Adrenal gland (tissue), 12 donors: Measurements from ENCODE around the gene VPS11. TPM values are rescaled to one million over a fixed set of nuclear protein-coding genes. Genes with fewer than 3 reads are reported as not detected.
"Not testable (repeated sequence)": the region's sequence is repeated elsewhere in the genome, so short reads cannot be mapped to it uniquely, and the experiment has no call there.

Experiments used
- DNase-seq, 7 donors: peaks; one replicate each; pipeline ENCODE4 v3.0.0-alpha.2; 2019 to 2020
- H3K27ac ChIP-seq, 5 donors: fragments of 200-600 bp; sonication (generic) in 4 of 5; 1 replicate in 3 of 5; 2 replicates in 2 of 5; pipeline versions ENCODE4 v1.5.1 to v1.8.0; 2016 to 2020; ENCODE audit warnings: mild to moderate bottlenecking in 1 of 5
- H3K27me3 ChIP-seq: fragments of 200-600 bp; 2 replicates; pipeline ENCODE4 v1.8.0; 2021
- H3K36me3 ChIP-seq, 2 donors: fragments of 200-600 bp; replicated peaks in 1 of 2; 1 replicate in 1 of 2; 2 replicates in 1 of 2; pipeline versions ENCODE4 v1.5.1 to v1.8.0; 2018 to 2022
- H3K4me1 ChIP-seq, 2 donors: fragments of 200-600 bp; replicated peaks in 1 of 2; 1 replicate in 1 of 2; 2 replicates in 1 of 2; pipeline versions ENCODE4 v1.5.1 to v1.8.0; 2018 to 2021
- H3K4me3 ChIP-seq, 4 donors: fragments of 200-600 bp; sonication (generic) in 3 of 4; one replicate each; pipeline ENCODE4 v1.5.1; 2016 to 2018
- H3K9me3 ChIP-seq, 3 donors: fragments of 200-600 bp; sonication (generic) in 1 of 3; replicated peaks in 1 of 3; 1 replicate in 2 of 3; 2 replicates in 1 of 3; pipeline versions ENCODE4 v1.5.1 to v1.8.0; 2016 to 2021
- POLR2A ChIP-seq, 2 donors: fragments of 450-650 bp; IDR thresholded peaks; one replicate each; pipeline ENCODE4 v1.6.1; 2017; ENCODE audit warnings: antibody characterized with exemption in 2 of 2, mild to moderate bottlenecking in 2 of 2, moderate library complexity in 1 of 2
- WGBS, 4 donors: extraction: QIAGEN DNeasy Blood & Tissue Kit in 2 of 4; methylation state at CpG; one replicate each; pipeline versions ENCODE4 v1.1.5 to v1.1.7; 2013 to 2017; 5-methylcytosine and 5-hydroxymethylcytosine counted together
- intact Hi-C, 2 donors: fragments of 100-400 bp; cut with DNase I; formaldehyde crosslinking; loops; one replicate each; pipeline versions ENCODE4 v1.14.1 to v1.15.0; 2022 to 2023
- polyA plus RNA-seq, 3 donors: library from polyadenylated mRNA; stranded (reverse); fragments of 200-250 nt in 2 of 3; fragments of 350-450 nt in 1 of 3; fragmentation: Illumina TruSeq in 1 of 3; extraction: RNeasy Lipid Tissue Mini Kit (QIAGEN cat#74804) in 1 of 3; gene quantifications; one replicate each; pipeline ENCODE4 v1.2.3, GENCODE V29; 2013 to 2014
- total RNA-seq, 9 donors: library from RNA; depleted of rRNA in 4 of 9; stranded (reverse); fragments of >200 nt in 4 of 9; fragments of 120-200 nt in 1 of 9; fragmentation: NEBNext Ultra II Directional in 1 of 9; extraction: Animal tissue kit (Norgen Biotek cat#: 25700) in 1 of 9; gene quantifications; one replicate each; pipeline versions ENCODE4 v1.1.0 to v1.2.4, GENCODE V29; 2013 to 2023
- TF ChIP-seq, protein P1 (sequence below), 6 experiments: fragments of 450-650 bp in 4 of 6; fragments of 200-600 bp in 2 of 6; sonication (generic) in 1 of 6; IDR thresholded peaks; 1 replicate in 5 of 6; 2 replicates in 1 of 6; pipeline versions ENCODE4 v1.5.1 to v1.8.0; 2016 to 2021; ENCODE audit warnings: antibody characterized with exemption in 6 of 6, mild to moderate bottlenecking in 2 of 6, moderate library complexity in 1 of 6
- donor health status: healthy with polysubstance abuse.
- donor health status: Bipolar disorder and iron deficiency.
- donor health status: DM: yes; HTN: yes; CAD: no.
- donor health status: DM: no; HTN: no; CAD: no.
- donor health status: DM: no; HTN: no; CAD: no.
- donor health status: DM: yes; HTN: yes; CAD: no.

VPS11 gene
- total and polyA plus RNA-seq, 12 donors = 32.8 to 146 (median 57.0) TPM

DNA sequence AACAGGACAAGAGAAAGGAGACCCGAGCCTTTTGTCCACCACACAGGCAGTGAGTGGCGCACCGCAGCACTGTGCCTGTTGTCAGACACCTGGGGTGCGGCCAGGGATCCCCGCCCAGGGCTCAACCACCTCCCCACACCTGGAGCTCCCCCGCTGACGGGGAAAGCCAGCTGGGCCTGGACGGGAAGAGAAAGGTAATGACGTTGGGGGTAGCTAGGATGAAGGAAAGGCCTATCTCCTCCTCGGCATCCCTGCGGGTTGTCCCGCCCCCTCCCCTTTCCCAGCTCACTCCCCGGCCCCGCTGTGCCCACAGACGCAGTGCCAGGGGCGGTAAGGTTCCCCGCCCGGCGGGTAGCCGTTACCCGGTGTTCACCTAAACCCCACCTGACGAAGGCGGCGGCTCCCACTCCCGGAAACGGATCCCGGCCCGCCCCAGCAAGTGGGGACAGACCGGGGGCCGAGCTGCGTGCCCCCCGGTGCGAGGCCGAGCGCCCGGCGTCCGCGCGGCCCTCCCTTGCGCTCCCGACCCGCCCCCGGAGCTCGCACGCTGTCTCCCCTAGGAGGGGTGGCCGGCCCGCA is 11.1 kb upstream of the VPS11 start:
- TF ChIP-seq, protein P1, sequence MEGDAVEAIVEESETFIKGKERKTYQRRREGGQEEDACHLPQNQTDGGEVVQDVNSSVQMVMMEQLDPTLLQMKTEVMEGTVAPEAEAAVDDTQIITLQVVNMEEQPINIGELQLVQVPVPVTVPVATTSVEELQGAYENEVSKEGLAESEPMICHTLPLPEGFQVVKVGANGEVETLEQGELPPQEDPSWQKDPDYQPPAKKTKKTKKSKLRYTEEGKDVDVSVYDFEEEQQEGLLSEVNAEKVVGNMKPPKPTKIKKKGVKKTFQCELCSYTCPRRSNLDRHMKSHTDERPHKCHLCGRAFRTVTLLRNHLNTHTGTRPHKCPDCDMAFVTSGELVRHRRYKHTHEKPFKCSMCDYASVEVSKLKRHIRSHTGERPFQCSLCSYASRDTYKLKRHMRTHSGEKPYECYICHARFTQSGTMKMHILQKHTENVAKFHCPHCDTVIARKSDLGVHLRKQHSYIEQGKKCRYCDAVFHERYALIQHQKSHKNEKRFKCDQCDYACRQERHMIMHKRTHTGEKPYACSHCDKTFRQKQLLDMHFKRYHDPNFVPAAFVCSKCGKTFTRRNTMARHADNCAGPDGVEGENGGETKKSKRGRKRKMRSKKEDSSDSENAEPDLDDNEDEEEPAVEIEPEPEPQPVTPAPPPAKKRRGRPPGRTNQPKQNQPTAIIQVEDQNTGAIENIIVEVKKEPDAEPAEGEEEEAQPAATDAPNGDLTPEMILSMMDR (IDR thresholded peaks at IDR 0.05) = no peak
- no peak for TF ChIP-seq POLR2A (IDR thresholded peaks at IDR 0.05)
- Histone ChIP-seq H3K27ac (peak overlapping the region in 4 of 5 donors; percentile 73 to 97 (median 84)), H3K4me3 (peak overlapping the region; percentile 27 to 86 (median 58)), H3K36me3 (peaks cover 0 to 39% of the 10 kb centered on the region in 2 donors), H3K9me3 (no peaks in the 10 kb centered on the region), H3K4me1 (peaks cover 6 to 22% of the 10 kb centered on the region in 2 donors), H3K27me3 (no peaks in the 10 kb centered on the region)
- 0 to 1% (median 0%) methylated on average over 5 to 47 of the region's 48 CpGs for WGBS, 4 donors
- DNase-seq = peak in 2 of 7 donors; percentile 11 to 33
- intact Hi-C loops = loop anchor here in 1 of 2 donors (5.0 kb wide), 1 partner anchor 39 kb away; the partner anchor contains the start of genes RPS25 and TRAPPC4

DNA sequence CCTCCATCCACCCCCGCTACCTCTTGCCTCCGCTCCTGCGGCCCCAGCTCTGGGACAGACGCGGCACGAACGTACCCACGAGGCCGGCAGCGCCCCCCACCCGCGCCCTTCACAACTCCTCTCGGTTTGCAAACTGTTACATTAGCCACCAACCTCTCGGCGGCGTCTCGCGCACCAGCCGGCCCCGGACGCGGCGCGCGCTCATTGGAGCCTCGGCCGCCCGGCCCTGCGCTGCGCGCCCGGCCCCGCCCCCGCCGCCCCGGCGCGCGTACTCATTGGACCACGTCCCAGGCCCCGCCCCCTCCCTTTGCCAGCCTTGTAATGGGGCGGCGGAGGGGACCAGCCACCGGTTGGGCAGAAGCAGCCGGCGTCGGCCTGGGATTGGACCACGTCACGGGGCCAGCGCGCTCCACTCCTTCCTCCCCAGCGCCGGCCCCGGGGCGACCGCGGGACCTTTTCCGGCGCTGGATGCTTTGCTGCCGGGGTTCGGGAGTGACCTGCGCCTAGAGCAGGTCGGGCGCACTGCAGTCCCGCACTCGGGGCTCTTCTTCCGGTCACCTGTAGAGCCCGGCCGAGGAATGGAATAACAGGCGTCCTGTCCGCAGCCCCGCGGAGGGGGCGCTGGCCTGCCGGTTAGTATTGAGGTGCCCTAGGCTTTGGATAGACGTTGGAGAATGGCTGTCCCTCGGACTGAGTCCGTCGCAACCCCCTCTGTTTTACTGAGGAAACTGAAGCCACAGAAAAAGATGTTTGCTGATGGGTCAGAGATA is 10.4 kb upstream of the VPS11 start, which contains the start of gene HYOU1:
Gene HYOU1 (minus strand): TSS at position 206 of the 770 bp plus-strand sequence. CDS start 1,045 bp downstream, outside the sequence.
- Histone ChIP-seq H3K4me1 (peaks cover 6 to 22% of the 10 kb centered on the region in 2 donors), H3K27ac (peak within 1 kb of the TSS; percentile 84 to 97 (median 91)), H3K4me3 (peak within 1 kb of the TSS; percentile 27 to 86 (median 58)), H3K27me3 (no peaks in the 10 kb centered on the region), H3K9me3 (no peaks in the 10 kb centered on the region), H3K36me3 (peaks cover 0 to 32% of the 10 kb centered on the region in 2 donors)
- intact Hi-C loops = loop anchor here in 1 of 2 donors (5.0 kb wide), 1 partner anchor 40 kb away; the partner anchor contains the start of genes RPS25 and TRAPPC4
- TF ChIP-seq, protein P1 (IDR thresholded peaks at IDR 0.05) = peak in 4 of 6 experiments; percentile 17 to 42 (median 28)
- peak; percentile 77 to 88 for TF ChIP-seq POLR2A (IDR thresholded peaks at IDR 0.05)
- 0 to 1% (median 0%) methylated on average over 12 to 79 of the region's 79 CpGs for WGBS, 4 donors
- peak; percentile 98 to 99 (median 99) for DNase-seq

DNA sequence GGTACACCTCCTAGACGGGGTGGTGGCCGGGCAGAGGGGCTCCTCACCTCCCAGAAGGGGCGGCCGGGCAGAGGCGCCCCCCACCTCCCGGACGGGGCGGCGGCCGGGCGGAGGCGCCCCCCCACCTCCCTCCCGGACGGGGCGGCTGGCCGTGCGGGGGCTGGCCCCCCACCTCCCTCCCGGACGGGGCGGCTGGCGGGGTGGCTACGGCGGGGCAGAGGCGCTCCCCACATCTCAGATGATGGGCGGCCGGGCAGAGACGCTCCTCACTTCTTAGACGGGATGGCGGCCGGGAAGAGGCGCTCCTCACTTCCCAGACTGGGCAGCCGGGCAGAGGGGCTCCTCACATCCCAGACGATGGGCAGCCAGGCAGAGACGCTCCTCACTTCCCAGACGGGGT is 8.5 kb upstream of the VPS11 start:
- not testable (repeated sequence) for H3K27ac ChIP-seq, H3K27me3 ChIP-seq, H3K4me3 ChIP-seq, DNase-seq, H3K9me3 ChIP-seq
- H3K36me3 ChIP-seq = peaks cover 0 to 12% of the 10 kb centered on the region in 2 donors
- H3K4me1 ChIP-seq = peaks cover 6 to 22% of the 10 kb centered on the region in 2 donors
- intact Hi-C loops = loop anchor here in 1 of 2 donors (5.0 kb wide), 1 partner anchor 42 kb away; the partner anchor contains the start of genes RPS25 and TRAPPC4
- WGBS, 4 donors = 87 to 90% (median 90%) methylated on average over 15 to 31 of the region's 35 CpGs; no CpG with 5 or more reads in 1 of the 4 donors

DNA sequence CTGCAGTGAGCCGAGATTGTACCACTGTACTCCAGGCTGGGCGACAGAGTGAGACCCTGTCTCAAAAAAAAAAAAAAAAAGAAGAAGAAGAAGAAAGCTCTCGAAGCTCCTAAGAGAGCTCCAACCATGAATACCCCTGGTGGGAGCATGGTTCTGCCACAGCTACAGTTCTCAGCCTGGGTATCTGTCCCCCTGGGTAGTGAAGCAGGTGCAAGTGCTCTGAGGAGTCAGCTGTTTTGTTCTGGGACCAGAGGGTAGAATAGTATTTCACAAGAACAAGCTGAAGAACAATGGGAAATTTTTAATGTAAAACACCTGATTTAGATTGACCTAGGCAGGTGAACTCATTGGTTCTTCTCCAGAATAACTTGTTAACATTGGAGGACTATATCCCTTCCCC is 6.4 kb upstream of the VPS11 start:
- H3K9me3 ChIP-seq = no peaks in the 10 kb centered on the region
- peaks cover 2 to 10% of the 10 kb centered on the region in 2 donors for H3K4me1 ChIP-seq
- no peaks in the 10 kb centered on the region for H3K27me3 ChIP-seq
- intact Hi-C loops = no loop called here
- TF ChIP-seq POLR2A (IDR thresholded peaks at IDR 0.05) = no peak
- TF ChIP-seq, protein P1 (IDR thresholded peaks at IDR 0.05) = no peak
- no peak for DNase-seq
- H3K27ac ChIP-seq = no peak overlapping the region
- 82 to 100% (median 95%) methylated on average over 3 of the region's 3 CpGs for WGBS, 4 donors
- no peak overlapping the region for H3K4me3 ChIP-seq
- no peaks in the 10 kb centered on the region for H3K36me3 ChIP-seq
